IMR-90 (cell line): ENCODE results near the gene RPTOR. TPM values are rescaled to one million over a fixed set of nuclear protein-coding genes. Genes with fewer than 3 reads are reported as not detected.

Experiments used
- ATAC-seq: fragments of 200-7000 bp; cut with Tn5 transposase; 2 replicates; pipeline ENCODE4 v1.9.1; 2020; ENCODE audit warnings: low read depth, mild to moderate bottlenecking, moderate library complexity
- BruUV-seq: library from RNA; stranded (reverse); fragments of 400-500 nt; replicated peaks from 2 replicates; lab custom pipeline; 2021; lab: Mats Ljungman, UMichigan
- CTCF ChIA-PET: fragments of 300-600 bp; formaldehyde crosslinking; extraction: SDS; loops from one replicate; lab custom pipeline; 2021; ENCODE audit warnings: antibody characterized with exemption; lab: Yijun Ruan, JAX
- POLR2A ChIA-PET: fragments of 300-600 bp; sonication (Branson Sonifier 250); formaldehyde crosslinking; loops from one replicate; lab custom pipeline; 2022; ENCODE audit warnings: antibody characterized with exemption; ENCODE audit not compliant: unreplicated experiment; lab: Charles Lee
- DNase-seq: peaks from one replicate; pipeline ENCODE4 v3.0.0; 2013
- H2AFZ ChIP-seq: replicated peaks from 2 replicates; pipeline ENCODE3; 2013; ENCODE audit warnings: low read length, mild to moderate bottlenecking; ENCODE audit not compliant: poor library complexity
- H2AK5ac ChIP-seq: 2 replicates; pipeline ENCODE4 v1.6.1; 2013; ENCODE audit warnings: low read depth, low read length, inconsistent platforms
- H2AK9ac ChIP-seq: replicated peaks from 2 replicates; pipeline ENCODE3; 2013; ENCODE audit warnings: mild to moderate bottlenecking, low read depth, low read length, moderate library complexity; ENCODE audit not compliant: poor library complexity
- H2BK120ac ChIP-seq: 2 replicates; pipeline ENCODE4 v1.6.1; 2013; ENCODE audit warnings: low read depth, low read length, inconsistent platforms
- H2BK15ac ChIP-seq: 3 replicates; pipeline ENCODE4 v1.6.1; 2013; ENCODE audit warnings: low read depth, low read length, inconsistent platforms
- H2BK20ac ChIP-seq: 2 replicates; pipeline ENCODE4 v1.6.1; 2013; ENCODE audit warnings: low read depth, mild to moderate bottlenecking, inconsistent platforms, low read length, moderate library complexity
- H2BK5ac ChIP-seq: 2 replicates; pipeline ENCODE4 v1.6.1; 2013; ENCODE audit warnings: mild to moderate bottlenecking, low read depth, low read length, inconsistent platforms; ENCODE audit not compliant: poor library complexity, severe bottlenecking
- H3K14ac ChIP-seq: replicated peaks from 2 replicates; pipeline ENCODE4 v1.6.1; 2013; ENCODE audit warnings: low read depth, low read length, inconsistent platforms
- H3K18ac ChIP-seq: 2 replicates; pipeline ENCODE4 v1.6.1; 2013; ENCODE audit warnings: low read depth, low read length, control low read depth
- H3K23ac ChIP-seq: 2 replicates; pipeline ENCODE4 v1.6.1; 2013; ENCODE audit warnings: low read depth, low read length, inconsistent platforms
- H3K27ac ChIP-seq: 2 replicates; pipeline ENCODE4 v1.5.1; 2013; ENCODE audit warnings: mild to moderate bottlenecking, control low read depth, low read length; ENCODE audit not compliant: insufficient read depth
- H3K27me3 ChIP-seq: 2 replicates; pipeline ENCODE4 v1.6.1; 2013; ENCODE audit warnings: low read length; ENCODE audit not compliant: control insufficient read depth, insufficient read depth
- H3K36me3 ChIP-seq: 2 replicates; pipeline ENCODE4 v1.6.1; 2013; ENCODE audit warnings: low read length, mixed read lengths; ENCODE audit not compliant: control insufficient read depth, insufficient read depth
- H3K4ac ChIP-seq: 2 replicates; pipeline ENCODE4 v1.6.1; 2013; ENCODE audit warnings: low read depth, low read length, inconsistent platforms
- H3K4me1 ChIP-seq: 2 replicates; pipeline ENCODE4 v1.6.1; 2013; ENCODE audit warnings: low read length, mixed read lengths; ENCODE audit not compliant: control insufficient read depth, insufficient read depth
- H3K4me2 ChIP-seq: 2 replicates; pipeline ENCODE4 v1.6.1; 2013; ENCODE audit warnings: low read depth, mild to moderate bottlenecking, control low read depth, low read length, moderate library complexity
- H3K4me3 ChIP-seq: 2 replicates; pipeline ENCODE4 v1.5.1; 2013; ENCODE audit warnings: low read depth, mild to moderate bottlenecking, control low read depth, low read length, moderate library complexity; ENCODE audit not compliant: insufficient read depth
- H3K56ac ChIP-seq: 2 replicates; pipeline ENCODE4 v1.6.1; 2013; ENCODE audit warnings: low read length, inconsistent platforms; ENCODE audit not compliant: insufficient read depth; ENCODE audit errors: extremely low read depth
- H3K79me1 ChIP-seq, 2 experiments: 2 replicates each; pipeline ENCODE4 v1.6.1; 2013; ENCODE audit warnings: low read length in 2 of 2, inconsistent platforms in 1 of 2, low read depth in 1 of 2
- H3K9ac ChIP-seq: 2 replicates; pipeline ENCODE4 v1.6.1; 2013; ENCODE audit warnings: low read depth, low read length, control low read depth
- H3K9me1 ChIP-seq: 2 replicates; pipeline ENCODE4 v1.6.1; 2013; ENCODE audit warnings: low read length, inconsistent platforms; ENCODE audit not compliant: insufficient read depth
- H3K9me3 ChIP-seq: 2 replicates; pipeline ENCODE4 v1.6.1; 2013; ENCODE audit warnings: low read length; ENCODE audit not compliant: control insufficient read depth, insufficient read depth
- H4K20me1 ChIP-seq: 2 replicates; pipeline ENCODE4 v1.6.1; 2013; ENCODE audit warnings: low read length, inconsistent platforms; ENCODE audit not compliant: insufficient read depth
- H4K5ac ChIP-seq: 2 replicates; pipeline ENCODE4 v1.6.1; 2013; ENCODE audit warnings: mild to moderate bottlenecking, low read depth, low read length, control low read depth
- H4K8ac ChIP-seq, 2 experiments: 2 replicates each; pipeline ENCODE4 v1.6.1; 2013; ENCODE audit warnings: low read depth in 2 of 2, low read length in 2 of 2, control low read depth in 1 of 2, inconsistent platforms in 1 of 2
- H4K91ac ChIP-seq: 2 replicates; pipeline ENCODE4 v1.6.1; 2013; ENCODE audit warnings: low read depth, low read length, inconsistent platforms; ENCODE audit not compliant: insufficient read depth
- FOS ChIP-seq: fragments of 150-350 bp; IDR thresholded peaks from 2 replicates; pipeline ENCODE4 v1.6.1; 2016; ENCODE audit warnings: low read depth, low read length
- MAZ ChIP-seq: IDR thresholded peaks from 2 replicates; pipeline ENCODE4 v1.6.1; 2012; ENCODE audit warnings: low read depth, mild to moderate bottlenecking, low read length, improper control_type of control experiment, moderate library complexity, borderline replicate concordance
- NFE2L2 ChIP-seq: fragments of 150-350 bp; IDR thresholded peaks from 2 replicates; pipeline ENCODE4 v1.6.1; 2016; ENCODE audit warnings: low read depth, mild to moderate bottlenecking, low read length
- SMC3 ChIP-seq: fragments of 150-350 bp; IDR thresholded peaks from 2 replicates; pipeline ENCODE4 v1.6.1; 2016; ENCODE audit warnings: low read depth, mild to moderate bottlenecking, antibody characterized with exemption, low read length, moderate library complexity
- WGBS, 2 experiments: methylation state at CpG; one replicate each; pipeline versions ENCODE4 v1.1.5 to v1.1.7; 2013; ENCODE audit warnings: missing lambda C conversion rate in 2 of 2; ENCODE audit not compliant: insufficient read length in 1 of 2; ENCODE audit errors: extremely low coverage in 2 of 2; 5-methylcytosine and 5-hydroxymethylcytosine counted together
- dilution Hi-C: fragments of 300-500 bp; cut with HindIII; formaldehyde crosslinking; loops from one replicate; pipeline ENCODE4 v1.14.3; 2018; ENCODE audit warnings: low sequenced_read_pairs; ENCODE audit not compliant: unreplicated experiment
- in situ Hi-C: fragments of 300-500 bp; cut with MboI; formaldehyde crosslinking; loops from 3 replicates; pipeline ENCODE4 v1.14.3; 2019; ENCODE audit warnings: low sequenced_read_pairs, inconsistent platforms, mixed read lengths
- intact Hi-C: fragments of 100-400 bp; cut with micrococcal nuclease; formaldehyde crosslinking; loops from 2 replicates; pipeline ENCODE4 v1.10.0; 2022
- polyA plus RNA-seq, 3 experiments: library from polyadenylated mRNA; depleted of rRNA; stranded (reverse); fragments of >200 nt; gene quantifications; 2 replicates each; pipeline ENCODE4 v1.2.3, GENCODE V29; 2012; ENCODE audit warnings: low replicate concordance in 1 of 3
- total RNA-seq: library from RNA; depleted of rRNA; stranded (reverse); fragments of >200 nt; gene quantifications from 2 replicates; pipeline ENCODE4 v1.2.3, GENCODE V29; 2012

The RPTOR gene
- total and polyA plus RNA-seq, 2 of the 4 experiments (the other 2 are of a cell fraction), result 10.8 to 14.7 TPM

DNA sequence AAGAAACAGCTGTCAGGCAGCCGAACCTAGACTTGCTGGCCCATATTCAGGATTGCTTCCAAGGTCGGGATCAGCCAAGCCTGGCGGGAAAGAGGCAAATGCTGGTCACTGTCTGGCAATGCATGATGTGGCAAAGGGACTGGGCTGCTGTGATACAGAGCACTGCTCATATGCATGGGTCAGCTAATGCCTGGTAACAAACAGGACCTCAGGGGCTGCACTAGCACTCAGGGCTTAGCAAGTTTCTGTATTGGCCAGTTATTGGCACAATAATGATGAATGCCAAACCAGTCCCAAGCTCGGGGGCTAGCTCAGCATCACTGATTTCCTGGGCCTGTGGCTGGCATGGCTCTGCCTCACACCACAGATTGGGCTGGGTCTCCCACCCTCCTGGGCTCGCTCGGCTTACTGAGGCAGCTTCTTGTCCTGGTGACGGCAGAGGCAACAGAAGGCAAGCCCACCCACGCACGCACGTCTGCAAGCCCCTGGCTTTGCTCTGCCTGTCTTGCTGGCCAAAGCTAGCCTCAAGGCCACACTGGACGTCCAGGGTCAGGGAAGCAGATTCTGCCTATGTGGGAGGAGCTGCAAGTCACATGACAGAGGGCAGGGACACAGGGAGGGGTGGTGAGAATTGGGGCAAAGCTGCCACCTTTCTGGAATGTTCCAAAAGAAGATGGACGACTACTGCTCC lies 21.4 kb upstream of the RPTOR start:
- no peak overlapping the region for H3K27ac ChIP-seq
- no peak overlapping the region for H2BK120ac ChIP-seq
- no peak overlapping the region for H3K14ac ChIP-seq
- dilution Hi-C loops (no loop called here), in situ Hi-C loops (no loop called here), intact Hi-C loops (no loop called here)
- H3K4me2 ChIP-seq, result no peak overlapping the region
- no peak overlapping the region for H2BK5ac ChIP-seq
- no peak overlapping the region for H2BK15ac ChIP-seq
- WGBS, 2 experiments, result 85% methylated on average over 9 of the region's 12 CpGs; no CpG with 5 or more reads in 1 of the 2 experiments
- H3K4me1 ChIP-seq, result peaks cover 6% of the 10 kb centered on the region
- ATAC-seq (no peak), DNase-seq (no peak)
- no peak overlapping the region for H3K9ac ChIP-seq
- H2AK5ac ChIP-seq, result no peak overlapping the region
- H4K5ac ChIP-seq, result no peak overlapping the region
- ChIA-PET CTCF (no interaction called here), POLR2A (no interaction called here)
- no peak overlapping the region; the same call in 1 of the 2 replicates for H3K23ac ChIP-seq
- no peak overlapping the region for H3K18ac ChIP-seq
- H2BK20ac ChIP-seq, result no peak overlapping the region
- no peak for TF ChIP-seq MAZ
- TF ChIP-seq FOS, result no peak
- no peak for TF ChIP-seq SMC3
- no peak for TF ChIP-seq NFE2L2
- no peak overlapping the region for H4K8ac ChIP-seq
- no peaks in the 10 kb centered on the region for H3K79me1 ChIP-seq
- no peaks in the 10 kb centered on the region for H4K20me1 ChIP-seq
- peaks cover 18% of the 10 kb centered on the region for H3K9me1 ChIP-seq
- no TSS peak for BruUV-seq
- H3K4ac ChIP-seq, result no peak overlapping the region
- H3K36me3 ChIP-seq, result no peaks in the 10 kb centered on the region
- peaks cover 5% of the 10 kb centered on the region; the same call in 1 of the 2 replicates for H3K27me3 ChIP-seq
- no peak overlapping the region for H3K56ac ChIP-seq
- no peak overlapping the region for H2AK9ac ChIP-seq
- H3K4me3 ChIP-seq, result no peak overlapping the region
- no peaks in the 10 kb centered on the region; the same call in 1 of the 2 replicates for H3K9me3 ChIP-seq
- H4K91ac ChIP-seq, result no peak overlapping the region
- H2AFZ ChIP-seq, result no peak overlapping the region
